ENCODE measurements around the gene SPINK4. TPM values are rescaled to one million over a fixed set of nuclear protein-coding genes. Genes with fewer than 3 reads are reported as not detected.

SPINK4 gene
- total RNA-seq, 2 donors from 2014 or later, result not detected

GRCh38 chr9:33267151-33267767 lies 27.3 kb downstream of the SPINK4 start:
- peak overlapping the region; percentile 1 to 98 for H3K27ac Mint-ChIP-seq
- peaks cover 40 to 55% of the 10 kb centered on the region in 2 donors for H3K36me3 Mint-ChIP-seq
- no peak for ATAC-seq
- no peak for DNase-seq (ENCODE audit: low spot score in 2 of 2)
- no peaks in the 10 kb centered on the region for H3K9me3 Mint-ChIP-seq

- Mint-ChIP-seq H3K9me3 (no peaks in the 10 kb centered on the region), H3K27ac (no peak overlapping the region), H3K36me3 (peaks cover 17 to 36% of the 10 kb centered on the region in 2 donors)
- ATAC-seq, result no peak
- no peak for DNase-seq (ENCODE audit: low spot score in 2 of 2)
Observed at GRCh38 chr9:33270146-33270545, 30.2 kb downstream of the SPINK4 start.

- no peak for ATAC-seq
Observed at GRCh38 chr9:33272061-33272460, 32.1 kb downstream of the SPINK4 start.

GRCh38 chr9:33273266-33273971 lies 33.5 kb downstream of the SPINK4 start:
- Mint-ChIP-seq H3K27ac (peak overlapping the region; percentile 3 to 36), H3K9me3 (no peaks in the 10 kb centered on the region), H3K36me3 (peaks cover 0 to 18% of the 10 kb centered on the region in 2 donors)
- DNase-seq (ENCODE audit: low spot score in 2 of 2) (no peak), ATAC-seq (no peak)

More at GRCh38 chr9:33272061-33272460, 32.1 kb downstream of the SPINK4 start:
- no peaks in the 10 kb centered on the region for H3K9me3 Mint-ChIP-seq
- peak overlapping the region; percentile 47 to 52 for H3K27ac Mint-ChIP-seq
- DNase-seq (ENCODE audit: low spot score in 2 of 2), result no peak
- peaks cover 4 to 23% of the 10 kb centered on the region in 2 donors for H3K36me3 Mint-ChIP-seq

GRCh38 chr9:33273972-33274328 lies 34.0 kb downstream of the SPINK4 start:
- H3K27ac Mint-ChIP-seq, result peak overlapping the region; percentile 36 to 75
- DNase-seq (ENCODE audit: low spot score in 2 of 2) (no peak), ATAC-seq (no peak)
- H3K9me3 Mint-ChIP-seq, result no peaks in the 10 kb centered on the region
- peaks cover 0 to 18% of the 10 kb centered on the region in 2 donors for H3K36me3 Mint-ChIP-seq

- Mint-ChIP-seq H3K27ac (no peak overlapping the region), H3K36me3 (peaks cover 0 to 5% of the 10 kb centered on the region in 2 donors), H3K9me3 (no peaks in the 10 kb centered on the region)
- peak in 1 of 2 donors; percentile 50 for ATAC-seq
- DNase-seq (ENCODE audit: low spot score in 2 of 2), result no peak
Observed at GRCh38 chr9:33277484-33277883, 37.5 kb downstream of the SPINK4 start.

- peak overlapping the region; percentile 35 to 83 for H3K27ac Mint-ChIP-seq
- ATAC-seq (no peak), DNase-seq (ENCODE audit: low spot score in 2 of 2) (no peak)
- H3K36me3 Mint-ChIP-seq, result peaks cover 0 to 2% of the 10 kb centered on the region in 2 donors
- no peaks in the 10 kb centered on the region for H3K9me3 Mint-ChIP-seq
Observed at GRCh38 chr9:33285502-33285901, 45.5 kb downstream of the SPINK4 start.

- DNase-seq (ENCODE audit: low spot score in 2 of 2), result peak in 1 of 2 donors; percentile 60
- Mint-ChIP-seq H3K36me3 (peaks cover 9 to 13% of the 10 kb centered on the region in 2 donors), H3K9me3 (peaks cover 0 to 2% of the 10 kb centered on the region in 2 donors), H3K27ac (peak overlapping the region in 1 of 2 donors; percentile 99)
- ATAC-seq, result no peak
Observed at GRCh38 chr9:33287087-33287490, 47.1 kb downstream of the SPINK4 start.

GRCh38 chr9:33288235-33288634 lies 48.3 kb downstream of the SPINK4 start:
- DNase-seq (ENCODE audit: low spot score in 2 of 2) (no peak), ATAC-seq (no peak)
- peaks cover 0 to 8% of the 10 kb centered on the region in 2 donors for H3K9me3 Mint-ChIP-seq
- H3K36me3 Mint-ChIP-seq, result peaks cover 18 to 23% of the 10 kb centered on the region in 2 donors
- H3K27ac Mint-ChIP-seq, result peak overlapping the region in 1 of 2 donors; percentile 99

- Mint-ChIP-seq H3K9me3 (peaks cover 0 to 8% of the 10 kb centered on the region in 2 donors), H3K36me3 (peaks cover 18 to 23% of the 10 kb centered on the region in 2 donors), H3K27ac (peak overlapping the region in 1 of 2 donors; percentile 99)
- DNase-seq (ENCODE audit: low spot score in 2 of 2) (peak in 1 of 2 donors; percentile 56), ATAC-seq (no peak)
Observed at GRCh38 chr9:33288828-33289483, 49.0 kb downstream of the SPINK4 start.

GRCh38 chr9:33289496-33289895 lies 49.5 kb downstream of the SPINK4 start:
- ATAC-seq, result no peak
- peak overlapping the region; percentile 99 for H3K27ac Mint-ChIP-seq
- peaks cover 21 to 25% of the 10 kb centered on the region in 2 donors for H3K36me3 Mint-ChIP-seq
- H3K9me3 Mint-ChIP-seq, result peaks cover 0 to 8% of the 10 kb centered on the region in 2 donors
- DNase-seq (ENCODE audit: low spot score in 2 of 2), result peak in 1 of 2 donors; percentile 67

- peak overlapping the region; percentile 99 for H3K27ac Mint-ChIP-seq
Observed at GRCh38 chr9:33289936-33290246, 49.9 kb downstream of the SPINK4 start.

GRCh38 chr9:33290247-33291030 lies 50.5 kb downstream of the SPINK4 start, which contains the start of gene NFX1:
Gene NFX1 (plus strand): TSS chr9:33290516. CDS start chr9:33290573, 57 bp downstream.
- Mint-ChIP-seq H3K36me3 (peaks cover 27 to 30% of the 10 kb centered on the region in 2 donors), H3K9me3 (peaks cover 0 to 8% of the 10 kb centered on the region in 2 donors), H3K27ac (peak within 1 kb of the TSS; percentile 99)
- DNase-seq (ENCODE audit: low spot score in 2 of 2) (peak; percentile 95 to 100), ATAC-seq (peak; percentile 89 to 91)

More at GRCh38 chr9:33289936-33290246, 49.9 kb downstream of the SPINK4 start:
- DNase-seq (ENCODE audit: low spot score in 2 of 2), result no peak
- ATAC-seq, result no peak
- Mint-ChIP-seq H3K36me3 (peaks cover 25 to 29% of the 10 kb centered on the region in 2 donors), H3K9me3 (peaks cover 0 to 8% of the 10 kb centered on the region in 2 donors)

- Mint-ChIP-seq H3K27ac (peak overlapping the region; percentile 99), H3K36me3 (peaks cover 30 to 33% of the 10 kb centered on the region in 2 donors), H3K9me3 (peaks cover 0 to 8% of the 10 kb centered on the region in 2 donors)
- no peak for DNase-seq (ENCODE audit: low spot score in 2 of 2)
- ATAC-seq, result no peak
Observed at GRCh38 chr9:33291031-33291397, 51.0 kb downstream of the SPINK4 start.

GRCh38 chr9:33291901-33292300 lies 51.9 kb downstream of the SPINK4 start:
- Mint-ChIP-seq H3K9me3 (peaks cover 0 to 8% of the 10 kb centered on the region in 2 donors), H3K27ac (peak overlapping the region; percentile 81 to 99), H3K36me3 (peaks cover 39 to 41% of the 10 kb centered on the region in 2 donors)
- DNase-seq (ENCODE audit: low spot score in 2 of 2), result no peak
- ATAC-seq, result no peak

GRCh38 chr9:33293782-33294181 lies 53.8 kb downstream of the SPINK4 start:
- no peak for DNase-seq (ENCODE audit: low spot score in 2 of 2)
- H3K27ac Mint-ChIP-seq, result peak overlapping the region in 1 of 2 donors; percentile 99
- no peak for ATAC-seq
- peaks cover 58 to 59% of the 10 kb centered on the region in 2 donors for H3K36me3 Mint-ChIP-seq
- H3K9me3 Mint-ChIP-seq, result peaks cover 0 to 8% of the 10 kb centered on the region in 2 donors

All from activated naive CD4-positive, alpha-beta T cell treated with anti-CD3 and anti-CD28 coated beads, Interleukin-2, amount 50 U/mL, for 72 hours (primary cell).